ENCODE measurements around the gene TPGS1. TPM values are rescaled to one million over a fixed set of nuclear protein-coding genes. Genes with fewer than 3 reads are reported as not detected.
A peak's percentile ranks its signal among the peaks of the same experiment; 100 is the strongest.

Gene TPGS1
- total RNA-seq, 1 donor from 2014 or later = 25.4 TPM

- no peak for DNase-seq (ENCODE audit: extremely low spot score, unreplicated experiment)
- no peak overlapping the region for H3K27ac Mint-ChIP-seq (ENCODE audit: unreplicated experiment)
- H3K4me3 Mint-ChIP-seq (ENCODE audit: unreplicated experiment) = no peak overlapping the region
- H3K4me1 Mint-ChIP-seq (ENCODE audit: unreplicated experiment) = peaks cover 24% of the 10 kb centered on the region
- H3K36me3 Mint-ChIP-seq (ENCODE audit: unreplicated experiment) = no peaks in the 10 kb centered on the region
- H3K9me3 Mint-ChIP-seq (ENCODE audit: unreplicated experiment) = peaks cover 5% of the 10 kb centered on the region
- peaks cover 12% of the 10 kb centered on the region for H3K27me3 Mint-ChIP-seq (ENCODE audit: unreplicated experiment)
- TF ChIP-seq, protein P1, sequence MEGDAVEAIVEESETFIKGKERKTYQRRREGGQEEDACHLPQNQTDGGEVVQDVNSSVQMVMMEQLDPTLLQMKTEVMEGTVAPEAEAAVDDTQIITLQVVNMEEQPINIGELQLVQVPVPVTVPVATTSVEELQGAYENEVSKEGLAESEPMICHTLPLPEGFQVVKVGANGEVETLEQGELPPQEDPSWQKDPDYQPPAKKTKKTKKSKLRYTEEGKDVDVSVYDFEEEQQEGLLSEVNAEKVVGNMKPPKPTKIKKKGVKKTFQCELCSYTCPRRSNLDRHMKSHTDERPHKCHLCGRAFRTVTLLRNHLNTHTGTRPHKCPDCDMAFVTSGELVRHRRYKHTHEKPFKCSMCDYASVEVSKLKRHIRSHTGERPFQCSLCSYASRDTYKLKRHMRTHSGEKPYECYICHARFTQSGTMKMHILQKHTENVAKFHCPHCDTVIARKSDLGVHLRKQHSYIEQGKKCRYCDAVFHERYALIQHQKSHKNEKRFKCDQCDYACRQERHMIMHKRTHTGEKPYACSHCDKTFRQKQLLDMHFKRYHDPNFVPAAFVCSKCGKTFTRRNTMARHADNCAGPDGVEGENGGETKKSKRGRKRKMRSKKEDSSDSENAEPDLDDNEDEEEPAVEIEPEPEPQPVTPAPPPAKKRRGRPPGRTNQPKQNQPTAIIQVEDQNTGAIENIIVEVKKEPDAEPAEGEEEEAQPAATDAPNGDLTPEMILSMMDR (IDR thresholded peaks at IDR 0.05) = no peak
These were observed 22.8 kb upstream of the TPGS1 start for GRCh38 chr19:484494-484893.

- no peaks in the 10 kb centered on the region for H3K36me3 Mint-ChIP-seq (ENCODE audit: unreplicated experiment)
- H3K4me1 Mint-ChIP-seq (ENCODE audit: unreplicated experiment) = peaks cover 24% of the 10 kb centered on the region
- H3K9me3 Mint-ChIP-seq (ENCODE audit: unreplicated experiment) = peaks cover 3% of the 10 kb centered on the region
- DNase-seq (ENCODE audit: extremely low spot score, unreplicated experiment) = no peak
- no peak overlapping the region for H3K4me3 Mint-ChIP-seq (ENCODE audit: unreplicated experiment)
- TF ChIP-seq, protein P1 (IDR thresholded peaks at IDR 0.05) = no peak
- peaks cover 12% of the 10 kb centered on the region for H3K27me3 Mint-ChIP-seq (ENCODE audit: unreplicated experiment)
- H3K27ac Mint-ChIP-seq (ENCODE audit: unreplicated experiment) = no peak overlapping the region
These were observed 22.2 kb upstream of the TPGS1 start for GRCh38 chr19:485077-485476.

DNA sequence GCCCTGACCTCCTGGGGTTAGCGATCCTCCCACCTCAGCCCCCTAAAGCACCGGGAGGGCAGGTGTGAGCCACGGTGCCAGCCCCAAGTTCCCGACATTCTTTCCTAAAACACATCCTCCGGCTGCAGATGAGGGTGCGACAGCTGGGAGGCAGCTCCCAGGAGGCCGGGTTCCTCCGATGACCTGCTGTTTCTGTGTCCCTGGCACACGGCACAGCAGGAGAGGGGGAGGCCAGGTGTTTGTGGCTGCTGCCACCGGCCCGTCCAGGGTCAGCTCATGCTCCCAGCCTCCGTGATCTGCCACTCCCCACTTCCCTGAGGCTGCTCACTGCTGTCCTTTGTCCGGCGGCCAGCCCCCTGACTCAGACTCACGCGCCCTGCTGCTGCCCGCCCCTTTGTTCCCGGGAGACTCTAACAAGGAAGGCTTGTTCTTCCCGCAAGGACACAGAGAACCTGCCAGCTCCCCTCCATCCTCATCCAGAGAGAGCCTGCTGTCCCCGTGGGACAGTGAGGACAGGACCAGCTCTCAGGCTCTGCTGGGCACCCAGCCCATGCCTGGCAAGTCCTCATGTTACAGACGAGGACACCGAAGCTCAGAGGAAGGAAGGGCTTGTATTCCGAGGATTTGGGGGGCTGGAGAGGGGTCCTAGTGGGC is 21.6 kb upstream of the TPGS1 start:
- DNase-seq (ENCODE audit: extremely low spot score, unreplicated experiment) = no peak
- peak overlapping the region; percentile 39 for H3K4me3 Mint-ChIP-seq (ENCODE audit: unreplicated experiment)
- no peaks in the 10 kb centered on the region for H3K9me3 Mint-ChIP-seq (ENCODE audit: unreplicated experiment)
- peaks cover 26% of the 10 kb centered on the region for H3K4me1 Mint-ChIP-seq (ENCODE audit: unreplicated experiment)
- no peaks in the 10 kb centered on the region for H3K36me3 Mint-ChIP-seq (ENCODE audit: unreplicated experiment)
- TF ChIP-seq, protein P1 (IDR thresholded peaks at IDR 0.05) = no peak
- peaks cover 12% of the 10 kb centered on the region for H3K27me3 Mint-ChIP-seq (ENCODE audit: unreplicated experiment)
- peak overlapping the region; percentile 67 for H3K27ac Mint-ChIP-seq (ENCODE audit: unreplicated experiment)

- Mint-ChIP-seq H3K27ac (ENCODE audit: unreplicated experiment) (peak overlapping the region; percentile 74), H3K36me3 (ENCODE audit: unreplicated experiment) (no peaks in the 10 kb centered on the region), H3K27me3 (ENCODE audit: unreplicated experiment) (peaks cover 12% of the 10 kb centered on the region), H3K4me1 (ENCODE audit: unreplicated experiment) (peaks cover 26% of the 10 kb centered on the region), H3K9me3 (ENCODE audit: unreplicated experiment) (no peaks in the 10 kb centered on the region), H3K4me3 (ENCODE audit: unreplicated experiment) (peak overlapping the region; percentile 80)
- peak; percentile 98 for DNase-seq (ENCODE audit: extremely low spot score, unreplicated experiment)
- TF ChIP-seq, protein P1 (IDR thresholded peaks at IDR 0.05) = no peak
These were observed 18.5 kb upstream of the TPGS1 start for GRCh38 chr19:488505-489417.

All from osteocyte (in vitro differentiated cells).